Gastrocnemius medialis (tissue), 4 donors: ENCODE results near the gene ZNF32.

Source experiments
- POLR2A ChIP-seq, 2 donors: fragments of 450-650 bp; IDR thresholded peaks; one replicate each; pipeline ENCODE4 v1.6.1; 2017; ENCODE audit warnings: antibody characterized with exemption in 2 of 2, mild to moderate bottlenecking in 2 of 2, moderate library complexity in 2 of 2
- TF ChIP-seq, protein P1 (sequence below), 5 experiments: fragments of 450-650 bp in 3 of 5; fragments of 200-600 bp in 2 of 5; sonication (generic) in 2 of 5; IDR thresholded peaks in 4 of 5; conservative IDR thresholded peaks in 1 of 5; 1 replicate in 4 of 5; 2 replicates in 1 of 5; pipeline ENCODE4 v1.5.1; 2016 to 2019; ENCODE audit warnings: antibody characterized with exemption in 5 of 5, mild to moderate bottlenecking in 3 of 5, moderate library complexity in 3 of 5

- TF ChIP-seq, protein P1, sequence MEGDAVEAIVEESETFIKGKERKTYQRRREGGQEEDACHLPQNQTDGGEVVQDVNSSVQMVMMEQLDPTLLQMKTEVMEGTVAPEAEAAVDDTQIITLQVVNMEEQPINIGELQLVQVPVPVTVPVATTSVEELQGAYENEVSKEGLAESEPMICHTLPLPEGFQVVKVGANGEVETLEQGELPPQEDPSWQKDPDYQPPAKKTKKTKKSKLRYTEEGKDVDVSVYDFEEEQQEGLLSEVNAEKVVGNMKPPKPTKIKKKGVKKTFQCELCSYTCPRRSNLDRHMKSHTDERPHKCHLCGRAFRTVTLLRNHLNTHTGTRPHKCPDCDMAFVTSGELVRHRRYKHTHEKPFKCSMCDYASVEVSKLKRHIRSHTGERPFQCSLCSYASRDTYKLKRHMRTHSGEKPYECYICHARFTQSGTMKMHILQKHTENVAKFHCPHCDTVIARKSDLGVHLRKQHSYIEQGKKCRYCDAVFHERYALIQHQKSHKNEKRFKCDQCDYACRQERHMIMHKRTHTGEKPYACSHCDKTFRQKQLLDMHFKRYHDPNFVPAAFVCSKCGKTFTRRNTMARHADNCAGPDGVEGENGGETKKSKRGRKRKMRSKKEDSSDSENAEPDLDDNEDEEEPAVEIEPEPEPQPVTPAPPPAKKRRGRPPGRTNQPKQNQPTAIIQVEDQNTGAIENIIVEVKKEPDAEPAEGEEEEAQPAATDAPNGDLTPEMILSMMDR (IDR thresholded peaks at IDR 0.05 in 4 of 5, conservative IDR thresholded peaks at IDR 0.05 in 1 of 5): no peak
- no peak for TF ChIP-seq POLR2A (IDR thresholded peaks at IDR 0.05)
Observed at GRCh38 chr10:43687373-43687772, 38.7 kb upstream of the ZNF32 start.
